SH-SY5Y (cell line): ENCODE results near the gene IL1RL1.

Source experiments
- GATA2 ChIP-seq: IDR thresholded peaks from 2 replicates; pipeline ENCODE4 v1.6.1; 2011; ENCODE audit warnings: mild to moderate bottlenecking, low read depth, low read length
- GATA3 ChIP-seq: IDR thresholded peaks from 2 replicates; pipeline ENCODE4 v1.6.1; 2011; ENCODE audit warnings: low read depth, mild to moderate bottlenecking, low read length, moderate library complexity

DNA sequence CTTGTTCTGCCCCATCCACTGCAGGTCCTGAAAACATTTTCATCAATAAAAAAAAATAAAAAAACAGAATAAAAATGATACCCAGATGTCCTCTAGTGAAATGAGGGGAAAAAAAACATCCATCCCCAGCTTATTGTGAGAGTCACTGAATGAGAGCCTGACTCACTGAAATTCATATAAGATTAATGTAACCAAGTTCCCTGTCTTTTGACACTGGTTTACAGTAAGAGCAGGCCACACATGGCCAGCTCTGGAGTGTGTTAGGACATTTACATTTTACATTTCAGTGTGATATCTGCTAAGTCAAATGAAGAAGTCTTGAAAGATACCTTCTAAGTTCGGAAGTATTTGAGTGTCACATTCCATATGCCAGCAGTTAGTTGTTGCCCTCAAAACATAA is 23.1 kb downstream of the IL1RL1 start:
- no peak for TF ChIP-seq GATA2
- no peak for TF ChIP-seq GATA3
